CD14-positive monocyte (primary cell): ENCODE measurements around the gene PAWR. TPM values are rescaled to one million over a fixed set of nuclear protein-coding genes. Genes with fewer than 3 reads are reported as not detected.

Experiments used
- DNase-seq, 3 donors: peaks; one replicate each; pipeline ENCODE4 v3.0.0-alpha.2; 2011 to 2022
- H2AFZ ChIP-seq: 2 replicates; pipeline ENCODE4 v1.6.0; 2012; ENCODE audit warnings: mild to moderate bottlenecking, low read depth, low read length, inconsistent platforms; ENCODE audit not compliant: insufficient read depth, poor library complexity, severe bottlenecking
- H3K27ac ChIP-seq, 2 donors: 1 replicate in 1 of 2; 2 replicates in 1 of 2; pipeline ENCODE4 v1.5.1; 2012 to 2013; ENCODE audit warnings: low read length in 2 of 2, control low read depth in 1 of 2, inconsistent platforms in 1 of 2, low read depth in 1 of 2, mild to moderate bottlenecking in 1 of 2
- H3K27me3 ChIP-seq, 2 donors: one replicate each; pipeline versions ENCODE4 v1.6.0 to v1.6.1; 2011 to 2013; ENCODE audit warnings: low read length in 2 of 2; ENCODE audit not compliant: control insufficient read depth in 2 of 2, insufficient read depth in 2 of 2
- H3K36me3 ChIP-seq, 2 donors: replicated peaks in 1 of 2; 1 replicate in 1 of 2; 2 replicates in 1 of 2; pipeline versions ENCODE4 v1.5.1 to v1.6.1; 2012 to 2013; ENCODE audit warnings: low read length in 2 of 2, control low read depth in 1 of 2, inconsistent platforms in 1 of 2, mild to moderate bottlenecking in 1 of 2; ENCODE audit not compliant: insufficient read depth in 2 of 2, control insufficient read depth in 1 of 2
- H3K4me1 ChIP-seq, 2 donors: 1 replicate in 1 of 2; 2 replicates in 1 of 2; pipeline versions ENCODE4 v1.5.1 to v1.6.1; 2012 to 2013; ENCODE audit warnings: low read length in 2 of 2, control low read depth in 1 of 2, inconsistent platforms in 1 of 2, mild to moderate bottlenecking in 1 of 2, moderate library complexity in 1 of 2; ENCODE audit not compliant: insufficient read depth in 2 of 2, control insufficient read depth in 1 of 2
- H3K4me2 ChIP-seq: replicated peaks from 2 replicates; pipeline ENCODE3; 2012; ENCODE audit warnings: low read length, moderate library complexity, mild to moderate bottlenecking; ENCODE audit not compliant: poor library complexity, severe bottlenecking; ENCODE audit errors: extremely low read depth
- H3K4me3 ChIP-seq, 3 experiments: fragments of 200-600 bp in 1 of 3; sonication (generic) in 1 of 3; replicated peaks in 1 of 3; 1 replicate in 2 of 3; 2 replicates in 1 of 3; pipeline ENCODE4 v1.5.1; 2011 to 2013; ENCODE audit warnings: low read length in 3 of 3, mild to moderate bottlenecking in 3 of 3, control low read depth in 2 of 3, low read depth in 2 of 3, inconsistent platforms in 1 of 3, moderate library complexity in 1 of 3
- H3K79me2 ChIP-seq: 2 replicates; pipeline ENCODE4 v1.6.0; 2012; ENCODE audit warnings: mild to moderate bottlenecking, control low read depth, inconsistent platforms, low read length, moderate library complexity; ENCODE audit not compliant: insufficient read depth
- H3K9ac ChIP-seq: 2 replicates; pipeline ENCODE4 v1.6.0; 2017; ENCODE audit warnings: low read length, mild to moderate bottlenecking; ENCODE audit not compliant: insufficient read depth, poor library complexity, severe bottlenecking
- H3K9me3 ChIP-seq, 2 donors: replicated peaks in 1 of 2; 1 replicate in 1 of 2; 2 replicates in 1 of 2; pipeline versions ENCODE4 v1.5.1 to v1.6.1; 2012 to 2013; ENCODE audit warnings: low read length in 2 of 2, control low read depth in 1 of 2; ENCODE audit not compliant: control insufficient read depth in 1 of 2, insufficient read depth in 1 of 2
- H4K20me1 ChIP-seq: 2 replicates; pipeline ENCODE4 v1.6.0; 2012; ENCODE audit warnings: mild to moderate bottlenecking, low read length, control low read depth, moderate library complexity; ENCODE audit not compliant: insufficient read depth
- H3K27ac Mint-ChIP-seq, 7 donors: one replicate each; pipeline ENCODE4 v1.8.0; 2020; ENCODE audit warnings: mild to moderate bottlenecking in 7 of 7, mixed read lengths in 7 of 7, moderate library complexity in 6 of 7, inconsistent platforms in 2 of 7
- H3K27me3 Mint-ChIP-seq, 3 donors: one replicate each; pipeline ENCODE4 v1.8.0; 2021 to 2022; ENCODE audit warnings: low read depth in 3 of 3, mild to moderate bottlenecking in 3 of 3, mixed read lengths in 3 of 3, moderate library complexity in 3 of 3, inconsistent platforms in 1 of 3
- H3K36me3 Mint-ChIP-seq, 2 donors: one replicate each; pipeline ENCODE4 v1.8.0; 2020; ENCODE audit warnings: mixed read lengths in 2 of 2, inconsistent platforms in 1 of 2, mild to moderate bottlenecking in 1 of 2
- H3K4me1 Mint-ChIP-seq: one replicate; pipeline ENCODE4 v1.8.0; 2020; ENCODE audit warnings: mild to moderate bottlenecking, mixed read lengths
- H3K4me3 Mint-ChIP-seq, 2 donors: one replicate each; pipeline ENCODE4 v1.8.0; 2020; ENCODE audit warnings: mild to moderate bottlenecking in 2 of 2, mixed read lengths in 2 of 2, moderate library complexity in 1 of 2
- H3K9me3 Mint-ChIP-seq, 7 donors: one replicate each; pipeline ENCODE4 v1.8.0; 2020 to 2022; ENCODE audit warnings: mixed read lengths in 7 of 7, mild to moderate bottlenecking in 6 of 7, moderate library complexity in 6 of 7, inconsistent platforms in 2 of 7
- CTCF ChIP-seq: fragments of 200-600 bp; IDR thresholded peaks from one replicate; pipeline ENCODE4 v1.8.0; 2022; ENCODE audit warnings: antibody characterized with exemption, mild to moderate bottlenecking
- WGBS: methylation state at CpG from one replicate; pipeline ENCODE4 v1.1.5; 2013; ENCODE audit warnings: missing lambda C conversion rate; ENCODE audit not compliant: insufficient coverage; 5-methylcytosine and 5-hydroxymethylcytosine counted together
- intact Hi-C, 2 donors: fragments of 100-400 bp; cut with micrococcal nuclease; formaldehyde crosslinking; loops; one replicate each; pipeline versions ENCODE4 v1.15.0 to v1.15.1; 2023
- polyA minus RNA-seq: library from RNA; depleted of rRNA, polyadenylated mRNA; stranded (reverse); fragments of >200 nt; gene quantifications from 2 replicates; pipeline ENCODE4 v1.2.3, GENCODE V29; 2012
- polyA plus RNA-seq, 3 donors: library from polyadenylated mRNA; depleted of rRNA in 1 of 3; unstranded in 2 of 3; stranded (reverse) in 1 of 3; fragments of 300-500 nt in 2 of 3; fragments of >200 nt in 1 of 3; fragmentation: Illumina TruSeq in 2 of 3; gene quantifications; 1 replicate in 2 of 3; 2 replicates in 1 of 3; pipeline ENCODE4 v1.2.3, GENCODE V29; 2012 to 2021
- total RNA-seq, 12 experiments: library from RNA in 1 of 12; stranded (reverse) in 1 of 12; fragments of 120-200 nt in 1 of 12; gene quantifications; one replicate each; pipeline ENCODE4 v1.2.4 and lab custom pipeline; 2013 to 2026; ENCODE audit warnings: mixed read lengths in 6 of 12, inconsistent platforms in 1 of 12

Gene PAWR
- 0.25 TPM for total RNA-seq (2013)
- polyA plus RNA-seq (under 1 TPM in 2 of 3 donors, not detected in 1; 0.03 TPM), polyA minus RNA-seq (under 0.01 and 0.42 TPM in 2 replicates), total RNA-seq (lab: John Stamatoyannopoulos, UW) (0.06 to 14.9 (median 0.31) reads per million in 11 experiments)

GRCh38 chr12:79690638-79691510 lies at the start of gene PAWR:
Gene PAWR, minus strand, starts transcription at chr12:79690964. Its CDS starts 720 bp downstream, at chr12:79690244.
- Mint-ChIP-seq H3K36me3 (peaks cover 0 to 3% of the 10 kb centered on the region in 2 donors), H3K4me3 (peak within 1 kb of the TSS; percentile 74 to 91), H3K27ac (no peak within 1 kb of the TSS), H3K27me3 (peaks cover 51 to 62% (median 51%) of the 10 kb centered on the region in 3 donors), H3K4me1 (peaks cover 22% of the 10 kb centered on the region), H3K9me3 (peaks cover 0 to 5% (median 2%) of the 10 kb centered on the region in 7 donors)
- Histone ChIP-seq H3K9me3 (peaks cover 0 to 12% of the 10 kb centered on the region in 2 donors), H3K79me2 (no peaks in the 10 kb centered on the region), H4K20me1 (no peaks in the 10 kb centered on the region), H3K4me1 (peaks cover 19 to 31% of the 10 kb centered on the region in 2 donors), H3K4me3 (peak within 1 kb of the TSS; percentile 55 to 76 (median 57)), H3K27ac (no peak within 1 kb of the TSS), H3K9ac (peak within 1 kb of the TSS; percentile 48), H3K27me3 (peaks cover 42 to 54% of the 10 kb centered on the region in 2 donors), H3K4me2 (peak within 1 kb of the TSS; percentile 91), H2AFZ (peak within 1 kb of the TSS; percentile 73), H3K36me3 (no peaks in the 10 kb centered on the region)
- intact Hi-C loops, result no loop called here
- DNase-seq, result peak in 1 of 3 donors; percentile 9
- WGBS, result under 1% methylated on average over 77 of the region's 107 CpGs
- no peak for TF ChIP-seq CTCF

- Histone ChIP-seq H3K27me3 (no peaks in the 10 kb centered on the region), H4K20me1 (no peaks in the 10 kb centered on the region), H3K27ac (no peak overlapping the region), H3K36me3 (no peaks in the 10 kb centered on the region), H3K9ac (no peak overlapping the region), H3K9me3 (no peaks in the 10 kb centered on the region), H3K79me2 (no peaks in the 10 kb centered on the region), H3K4me2 (no peak overlapping the region), H3K4me1 (no peaks in the 10 kb centered on the region), H3K4me3 (no peak overlapping the region), H2AFZ (no peak overlapping the region)
- peak; percentile 39 for TF ChIP-seq CTCF
- no peaks in the 10 kb centered on the region for H3K4me1 Mint-ChIP-seq
- H3K4me3 Mint-ChIP-seq, result no peak overlapping the region
- no peak overlapping the region for H3K27ac Mint-ChIP-seq
- intact Hi-C loops, result no loop called here
- H3K36me3 Mint-ChIP-seq, result no peaks in the 10 kb centered on the region
- H3K9me3 Mint-ChIP-seq, result no peaks in the 10 kb centered on the region
- peak in 1 of 3 donors; percentile 9 for DNase-seq
- WGBS, result no CpG with 5 or more reads among the region's 4 CpGs
- peaks cover 3 to 6% (median 4%) of the 10 kb centered on the region in 3 donors for H3K27me3 Mint-ChIP-seq
These were observed 47.3 kb upstream of the PAWR start for GRCh38 chr12:79737875-79738718.
